G401 (cell line): Measurements from ENCODE around the gene KLF9. TPM values are rescaled to one million over a fixed set of nuclear protein-coding genes. Genes with fewer than 3 reads are reported as not detected.

Experiments
- DNase-seq: peaks from one replicate; pipeline ENCODE4 v3.0.0-alpha.2; 2015; ENCODE audit warnings: low spot score
- in situ Hi-C: cut with HindIII; loops from 2 replicates; pipeline ENCODE4 v1.10.0; 2016; ENCODE audit warnings: low sequenced_read_pairs, mixed read lengths
- total RNA-seq: library from RNA; depleted of rRNA; stranded (reverse); fragments of >200 nt; shearing (Covaris generic); gene quantifications from 2 replicates; pipeline ENCODE4 v1.2.3, GENCODE V29; 2014

Gene KLF9
- total RNA-seq, 1 experiment from 2014 or later, result 12.3 TPM

DNA sequence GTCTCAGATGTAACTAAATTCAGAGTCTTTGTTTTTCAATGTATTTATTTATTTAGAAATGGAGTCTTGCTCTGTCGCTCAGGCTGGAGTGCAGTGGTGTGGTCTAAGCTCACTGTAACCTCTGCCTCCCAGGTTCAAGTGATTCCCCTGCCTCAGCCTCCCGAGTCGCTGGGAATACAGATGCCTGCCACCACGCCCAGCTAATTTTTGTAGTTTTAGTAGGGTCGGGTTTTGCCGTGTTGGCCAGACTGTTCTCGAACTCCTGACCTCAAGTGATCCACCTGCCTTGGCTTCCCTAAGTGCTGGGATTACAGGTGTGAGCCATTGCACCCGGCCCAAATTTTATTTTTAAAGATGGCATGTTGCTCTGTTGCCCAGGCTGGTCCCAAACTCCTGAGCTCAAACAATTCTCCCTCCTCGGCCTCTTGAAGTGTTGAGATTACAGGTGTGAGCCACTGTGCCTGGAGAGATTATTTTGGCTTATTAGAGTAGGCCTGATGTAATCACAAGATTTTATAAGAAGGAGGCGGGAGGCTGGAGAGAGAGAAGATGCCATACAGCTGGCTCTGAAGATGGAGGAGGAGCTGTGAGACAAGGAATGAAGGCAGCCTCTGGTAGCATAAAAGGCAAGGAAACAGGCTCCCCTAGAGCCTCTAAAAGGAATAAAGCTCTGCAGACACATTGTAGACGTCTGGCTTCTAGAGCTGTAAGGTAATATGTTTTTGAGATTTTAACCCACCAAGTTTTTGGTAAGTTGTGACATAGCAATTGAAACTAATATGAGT is 12.9 kb upstream of the KLF9 start:
- in situ Hi-C loops, result no loop called here
- DNase-seq, result no peak

DNA sequence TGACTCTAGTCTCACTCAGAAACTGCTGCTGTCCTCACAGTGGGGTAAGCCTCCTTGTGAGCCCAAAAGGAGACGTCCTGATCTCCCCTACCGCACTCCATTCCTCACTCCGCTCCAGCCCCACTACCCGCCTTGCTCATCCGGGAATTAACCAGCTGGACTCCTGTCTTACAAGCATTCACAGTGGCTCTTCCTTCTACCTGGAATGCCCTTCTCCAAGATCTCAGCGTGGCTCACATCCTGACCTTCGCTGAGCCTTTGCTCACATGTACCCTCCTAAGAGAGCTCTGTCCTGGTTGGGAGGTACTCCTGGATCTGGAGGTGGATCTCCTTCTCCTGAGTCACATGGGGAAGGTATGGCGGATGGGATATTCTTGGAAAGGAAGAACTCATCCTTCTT is 10.7 kb upstream of the KLF9 start:
- in situ Hi-C loops, result no loop called here
- no peak for DNase-seq

DNA sequence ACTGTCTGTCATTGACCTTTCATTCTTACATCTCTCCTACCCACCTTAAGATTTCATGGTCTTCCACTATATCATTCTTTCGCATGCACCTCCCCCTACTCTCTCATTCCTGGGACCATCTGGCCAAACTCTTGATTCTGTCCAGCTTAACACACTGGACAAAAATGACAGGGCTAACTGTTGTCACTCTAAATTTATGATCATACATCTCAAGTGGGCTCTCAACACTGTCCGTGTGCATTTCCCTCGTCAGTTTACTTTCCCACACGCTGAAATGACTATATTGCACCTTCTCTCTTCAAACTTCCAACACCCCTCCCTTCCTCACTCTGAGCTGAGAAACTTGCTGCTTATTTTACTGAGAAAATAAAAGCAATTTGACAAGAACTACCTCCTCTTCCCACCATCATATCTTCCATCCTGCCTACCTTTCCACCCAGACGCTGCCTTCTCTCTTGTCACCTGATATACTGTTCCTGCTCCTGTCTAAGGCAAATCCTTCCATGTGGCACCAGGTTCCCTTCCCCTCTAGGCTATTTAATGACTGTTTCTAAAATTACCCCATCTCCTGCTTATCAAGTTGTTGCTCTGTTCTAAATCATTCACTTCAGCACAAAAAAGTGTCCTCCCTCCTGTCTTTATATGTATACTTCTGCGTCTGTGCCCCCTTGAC is 8.1 kb upstream of the KLF9 start:
- in situ Hi-C loops, result no loop called here
- DNase-seq, result no peak

DNA sequence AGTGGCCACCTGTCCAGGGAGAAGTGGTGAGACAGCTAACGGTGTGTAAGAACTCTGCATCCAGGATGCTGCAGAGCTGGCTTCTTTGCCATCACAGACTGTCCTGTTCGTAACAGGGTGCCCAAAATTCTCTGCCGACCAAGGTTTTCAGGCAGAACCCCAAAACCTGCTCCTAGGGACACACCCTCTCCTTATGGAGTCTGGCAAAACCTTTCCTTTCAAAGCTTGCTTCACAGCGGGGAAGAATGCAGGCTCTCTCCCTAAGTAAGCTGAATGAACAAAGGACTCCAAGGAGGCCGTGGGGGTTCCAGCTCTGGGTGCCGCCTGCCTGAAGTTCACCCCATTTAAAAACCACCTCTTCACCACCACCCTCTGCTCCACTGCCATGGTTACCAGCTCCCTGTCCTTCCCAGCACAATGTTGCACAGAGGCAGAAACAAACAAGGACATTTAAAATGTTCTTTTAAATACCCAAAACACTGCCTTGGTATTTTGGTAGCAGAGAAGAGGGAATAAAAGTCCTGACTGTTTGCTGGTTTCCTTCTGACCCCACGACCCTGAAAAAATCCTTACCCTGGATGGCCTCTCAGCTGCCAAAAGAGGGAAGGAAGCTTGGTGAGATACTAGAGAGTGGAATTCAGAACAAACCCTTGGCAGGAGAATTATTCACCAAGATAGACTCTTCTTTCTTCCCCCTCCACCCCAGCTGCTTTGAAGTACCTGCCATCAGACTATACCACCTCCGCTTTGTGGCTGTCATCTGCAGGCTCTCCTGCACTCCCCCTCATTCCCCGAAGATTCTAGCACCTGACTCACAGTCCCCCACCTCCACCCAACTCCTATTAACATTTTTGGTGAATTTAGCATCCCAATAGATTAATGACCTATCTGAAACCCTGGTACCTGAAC is 7.1 kb upstream of the KLF9 start:
- peak; percentile 96 for DNase-seq
- in situ Hi-C loops, result no loop called here

DNA sequence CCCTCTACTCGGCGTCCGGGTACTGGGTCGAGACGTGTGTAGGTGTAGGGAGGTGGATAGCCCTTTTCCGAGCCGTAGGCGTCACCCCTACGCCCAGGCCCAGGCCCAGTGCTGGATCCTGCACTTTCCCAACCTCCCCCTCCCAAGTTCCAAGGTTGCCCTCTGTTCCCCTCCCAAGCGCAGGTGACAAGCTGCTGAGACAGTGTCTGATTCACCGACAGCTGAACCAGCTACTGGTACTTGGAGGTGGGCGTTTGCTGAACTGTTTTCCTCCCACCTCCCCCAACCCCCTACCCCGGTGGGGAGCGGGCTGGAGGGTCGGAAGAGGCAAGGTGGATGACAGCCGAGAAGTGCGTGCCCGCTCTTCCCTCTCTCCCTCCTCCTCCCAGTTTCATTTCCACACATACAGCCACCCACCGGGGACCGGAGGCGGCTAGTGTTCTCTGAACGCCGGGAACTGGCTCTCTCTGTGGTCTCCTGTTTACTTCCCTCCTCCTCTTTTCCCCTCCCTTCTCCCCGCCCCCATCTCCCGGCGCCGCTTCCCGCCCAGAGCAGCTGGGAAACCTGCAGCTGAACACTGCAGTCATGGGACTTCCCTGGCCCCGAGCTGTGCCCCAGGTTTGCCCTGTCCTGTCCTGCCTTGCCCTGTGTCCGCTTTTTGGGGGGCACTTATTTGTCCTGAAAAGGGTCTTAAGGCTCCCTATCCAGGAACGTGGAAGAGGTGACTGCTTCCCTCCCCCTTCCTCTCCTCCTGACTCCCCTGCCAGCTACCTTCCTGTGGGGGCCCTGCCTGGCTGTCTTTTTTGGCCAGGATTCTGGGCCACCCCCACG is 6.2 kb upstream of the KLF9 start:
- in situ Hi-C loops, result no loop called here

DNA sequence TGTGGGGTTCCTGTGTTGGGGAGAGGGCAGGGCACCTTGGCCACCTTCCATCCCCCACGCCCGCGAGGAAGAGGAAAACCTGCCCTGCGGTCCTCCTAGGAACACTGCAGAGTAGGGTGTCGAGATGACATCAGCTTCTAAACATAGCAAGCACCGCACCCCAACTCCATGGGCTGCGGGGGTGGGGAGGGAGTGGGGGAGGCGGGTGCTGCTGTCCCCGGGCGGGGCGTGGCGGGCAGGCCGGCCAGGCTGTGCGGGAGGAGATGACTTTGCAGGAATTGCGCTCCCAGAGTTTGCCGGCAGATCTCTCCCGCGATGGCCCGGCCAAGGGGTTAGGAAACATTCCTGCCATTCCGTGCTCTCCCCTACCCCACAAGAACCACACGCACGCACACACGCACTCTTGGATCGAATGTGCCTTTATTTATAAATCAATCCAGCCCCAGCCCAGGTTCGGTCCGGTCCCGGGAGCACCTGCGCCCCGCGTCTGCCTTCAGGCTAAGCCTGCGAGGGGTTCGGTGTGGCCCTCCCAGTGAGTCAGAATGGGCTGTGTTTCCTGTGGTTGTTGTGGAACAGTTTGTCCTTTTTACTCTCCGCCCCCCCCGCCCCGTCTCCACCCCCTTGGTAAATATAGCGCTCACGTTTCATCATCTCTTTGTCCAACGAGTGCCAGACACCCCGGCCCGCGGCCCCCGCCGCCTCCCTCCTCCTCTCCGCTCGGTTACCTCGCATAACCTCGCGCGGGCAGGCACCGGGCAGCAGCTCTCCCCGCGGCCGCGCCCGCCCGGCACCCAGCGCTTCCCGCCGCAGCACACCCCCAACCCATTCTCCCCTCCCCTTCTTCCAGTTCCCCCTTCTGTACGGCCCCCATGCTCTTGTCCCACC is 5.3 kb upstream of the KLF9 start:
- DNase-seq, result peak; percentile 94
- in situ Hi-C loops, result no loop called here

More for the DNA sequence above, 6.2 kb upstream of the KLF9 start:
- peak; percentile 95 for DNase-seq

DNA sequence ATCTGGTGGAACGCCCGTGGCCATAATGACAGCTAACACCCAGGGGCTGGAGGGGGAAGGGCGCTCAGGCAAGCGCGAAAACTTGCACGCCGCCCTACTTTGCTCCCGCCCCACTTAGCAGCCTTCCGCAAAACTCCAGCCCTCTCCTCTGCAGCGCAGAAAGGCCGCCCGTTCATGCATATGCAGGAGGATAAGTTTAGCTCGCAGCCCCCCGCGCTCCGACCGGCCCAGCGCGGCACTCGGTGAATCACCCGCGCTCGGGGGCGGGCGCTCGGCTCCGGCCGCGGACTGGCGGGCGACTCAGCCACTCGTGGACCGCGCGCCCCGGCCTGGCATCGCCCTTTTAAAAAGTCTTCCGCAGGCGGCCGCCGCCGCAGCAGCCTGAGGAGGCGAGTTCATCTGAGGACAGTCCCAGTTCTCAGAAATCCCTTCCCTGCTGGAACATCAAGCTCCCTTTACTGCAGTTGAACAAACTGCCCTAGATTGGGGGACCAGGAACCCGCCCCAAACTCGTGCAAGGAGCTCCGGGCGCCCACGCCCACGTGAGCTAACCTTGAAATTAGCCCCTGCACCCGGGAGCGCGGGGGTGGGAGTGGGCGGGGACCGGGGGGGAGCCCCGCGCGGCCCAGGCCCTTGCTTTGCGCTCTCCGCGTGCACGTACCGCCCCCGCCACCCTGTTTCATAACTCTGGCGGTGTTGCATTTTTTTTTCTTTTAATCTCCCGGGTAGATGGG is 4.5 kb upstream of the KLF9 start:
- in situ Hi-C loops, result no loop called here
- peak; percentile 97 for DNase-seq

DNA sequence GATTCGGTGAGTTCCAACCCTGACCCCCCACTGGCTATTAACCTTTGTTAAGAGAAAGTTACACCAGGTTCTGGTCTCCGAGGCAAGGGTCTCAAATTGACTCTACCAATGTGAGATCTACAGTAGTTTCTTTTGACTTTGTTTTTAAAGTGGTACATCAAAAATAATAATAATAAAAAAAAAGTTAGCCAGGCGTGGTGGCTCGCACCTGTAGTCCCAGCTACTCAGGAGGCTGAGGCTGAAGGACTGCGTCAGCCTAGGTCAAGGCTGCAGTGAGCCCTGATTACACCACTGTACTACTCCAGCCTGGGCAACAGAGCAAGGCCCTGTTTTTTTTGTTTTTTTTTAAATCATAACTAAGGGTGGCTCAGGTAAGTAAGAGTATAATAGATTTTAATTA is 1.0 kb upstream of the KLF9 start:
- no peak for DNase-seq
- in situ Hi-C loops, result no loop called here

DNA sequence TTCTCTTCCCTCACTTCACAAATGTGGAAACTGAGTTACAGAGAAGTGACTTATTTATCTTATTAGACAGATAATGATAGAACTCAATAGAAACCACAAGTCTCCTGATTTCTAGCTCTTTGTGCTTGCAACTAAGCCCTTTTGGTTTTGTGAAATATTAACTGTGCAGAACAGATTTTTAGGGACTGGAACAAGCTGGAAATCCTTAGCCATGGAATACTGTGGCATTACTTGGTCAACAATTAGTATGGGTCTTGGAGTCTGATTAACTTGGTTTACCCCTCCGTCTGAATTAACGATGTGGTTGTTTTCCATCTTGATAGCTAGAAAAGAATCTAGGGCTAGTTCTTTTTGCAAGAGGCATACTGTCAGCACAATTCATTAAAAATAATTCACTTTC is 584 bp upstream of the KLF9 start:
- in situ Hi-C loops, result no loop called here
- no peak for DNase-seq

DNA sequence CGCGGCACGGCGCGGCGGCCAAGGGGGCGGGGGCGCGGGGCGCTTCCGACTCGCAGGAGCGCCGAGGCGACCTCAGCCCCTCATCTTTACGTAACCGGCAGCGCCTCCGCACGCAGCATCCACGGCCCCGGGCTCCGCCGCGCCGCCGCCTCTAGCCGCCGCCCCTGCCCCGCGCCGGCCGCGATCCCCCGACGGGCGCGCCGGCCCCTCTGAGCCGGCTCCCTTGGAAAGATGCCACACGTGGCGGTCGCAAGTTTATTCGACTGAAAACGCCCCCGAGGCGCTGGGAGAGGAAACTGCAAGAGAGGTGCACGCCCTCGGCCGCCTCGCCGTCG is 1.0 kb downstream of the KLF9 start:
- in situ Hi-C loops, result no loop called here
- DNase-seq, result no peak

DNA sequence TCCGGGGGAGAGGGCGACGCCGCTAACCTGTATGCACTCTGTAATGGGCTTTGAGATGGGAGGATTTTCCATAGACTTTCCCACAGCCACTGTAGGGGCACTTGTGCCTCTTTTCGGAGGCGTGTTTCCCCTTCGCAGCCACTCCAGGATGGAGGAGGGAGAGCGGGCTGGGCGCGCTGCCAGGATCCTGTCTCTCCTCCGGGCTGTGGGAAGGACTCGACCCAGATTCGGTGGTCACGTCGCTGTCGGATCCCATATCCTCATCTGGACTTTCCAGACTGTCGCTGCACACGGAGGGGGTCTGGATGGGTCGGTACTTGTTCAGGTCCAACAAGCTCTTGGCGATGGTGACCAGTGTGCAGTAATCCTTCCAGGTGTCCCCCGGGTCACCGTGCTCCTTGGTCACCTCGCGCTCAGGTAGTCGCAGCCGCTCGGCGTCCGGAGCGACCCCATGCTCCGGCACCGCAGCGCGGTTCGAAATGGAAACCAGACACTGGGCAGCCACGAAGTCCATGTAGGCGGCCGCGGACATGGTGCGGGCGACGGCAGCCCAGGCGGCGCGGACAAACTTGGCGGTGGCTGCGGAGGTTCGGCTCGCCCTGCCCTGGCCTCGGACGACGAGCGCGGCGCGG is 1.5 kb downstream of the KLF9 start:
- peak; percentile 88 for DNase-seq
- in situ Hi-C loops, result no loop called here

DNA sequence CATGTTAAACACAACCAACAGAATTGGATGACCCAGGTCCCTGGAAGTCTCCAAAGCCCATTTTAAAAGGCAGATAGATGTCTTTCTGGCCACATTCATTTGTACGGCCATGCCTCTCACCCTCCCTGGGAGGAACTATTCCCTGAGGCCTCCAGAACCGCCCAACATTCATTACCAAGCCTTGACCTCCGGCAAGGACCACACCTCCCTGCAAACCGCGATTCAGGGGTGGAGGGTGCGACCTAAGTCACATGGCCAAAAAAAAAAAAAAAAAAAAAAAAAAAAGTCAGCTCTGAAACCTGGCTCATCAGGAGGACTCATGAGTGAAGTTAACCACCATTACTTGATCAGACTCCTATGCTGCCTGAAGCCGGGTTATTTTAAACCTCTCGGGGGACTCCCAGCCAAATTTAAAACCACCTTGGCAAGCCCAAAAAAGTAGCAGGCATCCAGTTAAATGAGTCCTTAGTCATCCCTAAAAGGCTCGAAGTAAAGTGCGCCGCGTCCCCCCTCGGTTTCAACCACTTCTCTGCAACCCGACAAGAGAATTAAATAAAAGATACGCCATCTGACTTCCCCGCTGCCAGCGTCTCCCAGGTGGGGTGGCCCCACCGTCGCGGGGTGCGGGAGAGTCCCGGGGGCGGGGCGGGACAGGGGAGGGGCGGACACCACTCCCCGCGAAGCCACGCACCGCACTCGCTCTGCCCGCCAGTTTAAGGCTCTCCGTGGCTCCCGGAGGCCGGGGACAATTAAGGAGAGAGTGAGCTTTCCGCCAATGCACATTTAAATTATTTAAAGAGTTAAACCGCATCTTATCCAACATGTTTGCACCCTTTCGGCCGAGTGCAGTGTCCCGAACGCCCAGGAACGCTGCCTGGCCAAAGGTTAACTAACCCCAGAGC is 2.3 kb downstream of the KLF9 start:
- in situ Hi-C loops, result no loop called here
- peak; percentile 67 for DNase-seq

DNA sequence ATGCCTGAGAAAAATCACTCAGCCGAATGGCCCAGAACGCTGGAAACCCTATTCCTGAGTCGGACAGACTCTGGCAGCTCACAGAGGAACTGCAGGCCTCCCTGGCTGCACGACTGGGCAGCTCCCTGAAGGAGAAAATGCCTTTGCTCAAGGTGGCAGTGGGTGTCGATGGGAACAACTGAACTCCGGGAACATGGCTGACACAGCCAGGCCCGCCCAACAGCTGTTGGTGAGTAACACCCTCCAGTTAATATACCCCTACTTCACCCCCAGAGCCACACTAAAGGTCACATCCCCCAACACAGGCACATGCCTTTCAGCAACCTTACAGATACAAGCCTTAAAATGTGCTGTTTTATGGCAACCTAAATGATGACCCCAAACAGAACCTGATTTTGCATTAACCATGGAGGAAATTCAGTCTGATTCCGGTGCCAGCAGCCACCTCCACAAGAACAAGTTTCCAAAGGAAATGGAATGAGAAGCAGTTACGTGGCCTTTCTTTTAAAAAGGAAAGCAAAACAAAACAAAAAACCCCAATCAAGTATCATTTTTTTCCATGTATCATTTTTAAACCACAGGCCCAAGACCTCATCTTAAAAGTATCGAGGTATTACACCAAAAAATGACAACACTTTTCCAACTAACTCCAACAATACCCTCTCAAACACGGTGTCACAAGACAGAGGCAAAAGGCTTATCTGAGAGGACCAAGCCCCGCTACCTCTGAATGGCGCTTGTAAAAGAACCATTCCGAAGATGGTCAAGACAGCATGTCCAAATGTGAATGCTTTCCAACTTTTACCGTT is 3.1 kb downstream of the KLF9 start:
- in situ Hi-C loops, result no loop called here
- DNase-seq, result peak; percentile 65

DNA sequence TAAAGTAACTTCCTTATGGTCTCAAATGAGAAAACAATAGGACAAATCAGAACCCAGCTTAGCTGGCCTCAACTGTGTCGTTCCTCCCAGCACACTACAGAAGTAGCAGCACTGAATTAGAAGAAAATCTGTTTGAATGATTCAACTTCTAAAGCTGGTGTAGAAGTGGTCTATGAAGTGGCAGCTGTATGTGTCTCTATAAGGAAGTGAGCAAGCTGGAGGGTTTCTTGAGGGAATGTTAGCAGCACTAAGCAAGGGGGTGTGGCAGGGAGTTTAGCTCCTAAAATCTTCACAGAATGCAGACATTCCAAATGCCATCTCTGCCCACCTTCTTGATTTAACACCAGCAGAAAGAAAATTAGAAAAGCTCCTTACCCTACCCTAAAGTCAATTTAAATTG is 4.1 kb downstream of the KLF9 start:
- DNase-seq, result peak; percentile 37
- in situ Hi-C loops, result no loop called here

DNA sequence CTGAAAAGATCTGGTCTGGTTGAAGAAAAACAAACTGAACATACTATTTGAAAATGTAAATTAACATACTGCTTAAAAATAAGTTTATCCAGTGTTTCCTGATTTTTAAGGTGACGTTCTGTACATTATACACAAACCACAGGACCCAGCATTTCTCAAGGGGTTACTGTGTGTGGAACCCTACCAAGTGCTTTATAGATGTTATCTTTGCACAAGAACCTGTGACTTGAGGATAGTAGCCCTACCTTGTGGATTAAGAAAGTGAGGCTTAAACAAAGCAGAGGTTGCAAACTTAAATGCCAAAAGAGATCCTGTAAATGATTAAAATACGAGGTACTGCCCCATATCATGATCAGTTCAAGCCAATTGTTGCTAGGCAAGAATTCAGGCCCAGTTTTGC is 4.7 kb downstream of the KLF9 start:
- in situ Hi-C loops, result no loop called here
- DNase-seq, result peak; percentile 13
